ENCODE results near the gene SIK3.

The SIK3 gene

DNA sequence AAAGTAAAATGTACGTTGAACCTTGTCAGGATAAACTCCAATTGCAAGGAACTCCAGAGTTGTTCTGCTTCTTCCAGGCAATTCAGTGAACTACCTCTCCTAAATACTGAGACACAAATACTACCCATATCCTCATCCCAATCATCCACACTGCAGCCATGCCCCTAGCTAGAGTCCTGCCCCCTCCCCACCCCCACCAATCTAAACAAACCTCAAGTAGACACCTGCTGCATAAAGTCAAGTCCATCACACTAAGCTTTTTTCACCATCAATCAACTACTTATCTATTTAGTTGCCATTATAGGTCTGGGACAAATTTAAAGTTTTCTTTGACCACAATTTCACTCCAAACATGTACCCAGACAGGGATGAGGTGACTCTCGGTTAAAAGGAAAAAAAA, 167.6 kb downstream of the SIK3 start:
- no peak for DNase-seq (ENCODE audit: low read depth)

DNA sequence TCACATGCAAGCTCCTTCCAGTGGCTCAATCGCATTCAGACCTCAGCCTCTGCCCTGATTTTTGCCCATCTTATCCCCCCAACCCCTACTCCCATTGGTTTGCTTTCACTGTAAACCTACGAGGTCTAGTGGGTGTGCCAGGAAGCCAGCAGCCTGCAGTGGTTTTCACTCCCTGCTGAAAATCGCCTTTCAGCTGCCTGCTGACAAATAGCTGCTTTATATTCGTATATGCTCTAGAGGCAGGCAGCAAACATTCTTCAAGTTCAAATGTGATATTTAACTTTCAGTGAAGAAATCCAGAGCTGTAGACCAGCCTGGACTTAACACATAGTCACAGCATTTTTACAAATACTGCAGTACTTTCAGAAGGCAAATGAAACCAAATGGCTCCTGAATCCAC, 168.1 kb downstream of the SIK3 start:
- peak; percentile 55 for DNase-seq (ENCODE audit: low read depth)

- DNase-seq (ENCODE audit: low read depth), result no peak
These were observed 168.7 kb downstream of the SIK3 start for GRCh38 chr11:116929414-116930090.

DNA sequence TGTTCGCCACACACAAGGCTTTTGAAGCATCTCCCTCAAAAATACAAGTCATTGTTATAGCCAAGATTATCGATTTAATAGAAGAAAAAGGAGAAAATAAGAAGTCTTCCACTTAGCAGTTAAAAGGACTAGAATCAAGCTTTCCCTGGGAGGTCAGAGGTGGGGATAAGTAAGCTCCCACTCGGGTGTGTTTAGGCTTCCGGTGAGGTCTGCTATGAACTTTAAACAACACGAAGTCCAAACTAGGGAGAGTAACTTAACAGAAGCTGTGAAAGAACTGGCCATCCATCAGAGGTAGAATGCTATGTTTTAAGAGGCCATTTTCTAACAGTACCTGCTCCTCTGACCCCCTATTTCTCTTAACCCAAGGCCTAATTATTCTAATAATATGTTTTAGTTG, 169.4 kb downstream of the SIK3 start:
- no peak for DNase-seq (ENCODE audit: low read depth)

GRCh38 chr11:116928102-116928777, 170.0 kb downstream of the SIK3 start:
- DNase-seq (ENCODE audit: low read depth), result peak; percentile 45

- no peak for DNase-seq (ENCODE audit: low read depth)
These were observed 170.9 kb downstream of the SIK3 start for GRCh38 chr11:116927163-116927974.

- DNase-seq (ENCODE audit: low read depth), result no peak
These were observed 173.2 kb downstream of the SIK3 start for GRCh38 chr11:116925050-116925449.

- DNase-seq (ENCODE audit: low read depth), result no peak
These were observed 179.1 kb downstream of the SIK3 start for GRCh38 chr11:116918925-116919655.

- no peak for DNase-seq (ENCODE audit: low read depth)
These were observed 180.6 kb downstream of the SIK3 start for GRCh38 chr11:116917632-116918031.

DNA sequence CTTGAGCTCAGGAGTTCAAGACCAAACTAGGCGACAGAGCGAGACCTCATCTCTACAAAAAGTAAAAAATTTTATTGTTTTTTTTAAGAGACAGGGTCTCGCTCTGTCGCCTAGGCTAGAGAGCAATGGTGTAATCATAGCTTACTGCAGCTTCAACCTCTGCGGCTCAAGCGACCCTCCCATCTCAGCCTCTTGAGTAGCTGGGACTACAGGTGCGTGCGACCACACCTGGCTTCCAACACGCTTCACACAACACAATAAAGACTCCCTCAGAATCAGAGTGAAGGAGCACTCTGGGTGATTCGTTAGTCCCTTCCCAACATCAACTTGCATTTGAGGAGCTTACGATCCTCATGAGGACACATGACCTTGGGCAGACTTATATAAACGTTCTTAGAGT, 181.3 kb downstream of the SIK3 start:
- DNase-seq (ENCODE audit: low read depth), result no peak

DNA sequence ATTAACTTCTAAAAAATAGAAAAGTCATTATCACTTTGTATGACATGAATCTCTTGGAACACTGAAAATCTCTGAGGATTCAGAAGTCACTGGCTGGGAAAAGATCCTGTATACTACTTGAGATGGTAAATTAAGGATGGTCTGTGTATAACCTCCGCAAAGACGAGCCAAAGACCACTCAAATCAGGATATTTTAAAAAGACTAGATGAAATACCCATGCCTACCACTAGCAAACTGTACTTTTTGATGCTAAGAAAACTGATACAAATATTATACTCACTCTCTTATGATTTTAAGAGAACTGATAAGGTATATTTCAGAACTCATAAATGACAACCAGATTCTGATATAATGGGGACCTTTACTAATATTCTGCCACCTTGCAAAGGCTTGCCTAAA, 182.2 kb downstream of the SIK3 start:
- DNase-seq (ENCODE audit: low read depth), result no peak

DNA sequence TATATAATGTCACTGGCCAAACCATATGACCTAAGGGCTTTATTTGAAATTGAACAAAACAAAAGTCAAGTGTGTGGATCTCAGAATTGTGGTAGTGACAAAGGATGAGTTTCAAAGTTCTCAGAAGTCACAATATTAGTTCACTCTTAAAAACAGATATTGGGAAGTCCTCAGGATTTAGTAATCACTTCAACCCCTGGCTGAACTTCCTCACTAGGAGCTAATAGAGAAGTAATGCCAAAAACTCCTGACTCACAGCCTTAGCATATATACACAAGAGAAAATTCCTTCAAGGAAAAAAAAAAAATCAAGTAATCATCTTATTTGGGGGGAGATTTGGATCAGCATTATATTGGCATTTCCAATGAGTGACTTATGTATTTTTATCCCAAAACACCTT, 185.2 kb downstream of the SIK3 start:
- DNase-seq (ENCODE audit: low read depth), result peak; percentile 62

DNA sequence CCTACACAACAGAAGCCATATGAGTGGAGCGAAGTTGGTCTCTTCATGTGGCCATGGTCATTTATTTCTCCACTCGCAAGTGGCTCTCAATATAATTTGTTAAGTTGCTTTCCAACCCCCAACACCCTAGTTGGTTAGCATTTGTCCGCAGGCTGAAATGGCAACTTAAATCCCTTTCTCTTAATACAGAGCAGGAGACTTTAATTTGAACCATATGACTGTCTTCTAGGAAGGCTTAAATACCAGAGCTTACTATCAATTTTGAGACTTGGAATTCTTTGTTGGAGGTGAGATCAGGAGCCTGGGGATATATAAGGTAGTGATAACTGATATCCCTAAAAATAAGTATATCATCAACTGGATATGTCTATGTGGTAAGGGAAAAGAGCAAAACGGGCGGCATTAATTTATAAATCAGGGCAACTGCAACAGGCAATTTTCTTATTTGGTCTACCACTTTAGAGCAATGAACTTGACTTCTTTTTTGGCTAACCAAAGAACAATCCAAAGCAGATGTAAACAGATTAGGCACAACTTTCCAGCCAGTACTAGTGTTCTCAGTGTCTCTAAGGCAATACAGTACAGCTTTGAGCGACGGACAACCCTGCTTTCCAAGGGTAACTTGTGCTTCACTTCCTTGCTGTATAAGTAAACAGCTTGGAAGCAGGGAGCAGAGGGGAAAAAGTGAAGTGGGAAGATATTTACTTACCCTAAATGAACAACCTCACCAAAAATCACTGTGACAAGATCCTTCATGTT, 186.1 kb downstream of the SIK3 start:
- DNase-seq (ENCODE audit: low read depth), result no peak

- no peak for DNase-seq (ENCODE audit: low read depth)
These were observed 187.4 kb downstream of the SIK3 start for GRCh38 chr11:116910847-116911246.

GRCh38 chr11:116910378-116910777, 187.8 kb downstream of the SIK3 start:
- DNase-seq (ENCODE audit: low read depth), result peak; percentile 78

GRCh38 chr11:116909245-116909644, 189.0 kb downstream of the SIK3 start:
- no peak for DNase-seq (ENCODE audit: low read depth)

DNA sequence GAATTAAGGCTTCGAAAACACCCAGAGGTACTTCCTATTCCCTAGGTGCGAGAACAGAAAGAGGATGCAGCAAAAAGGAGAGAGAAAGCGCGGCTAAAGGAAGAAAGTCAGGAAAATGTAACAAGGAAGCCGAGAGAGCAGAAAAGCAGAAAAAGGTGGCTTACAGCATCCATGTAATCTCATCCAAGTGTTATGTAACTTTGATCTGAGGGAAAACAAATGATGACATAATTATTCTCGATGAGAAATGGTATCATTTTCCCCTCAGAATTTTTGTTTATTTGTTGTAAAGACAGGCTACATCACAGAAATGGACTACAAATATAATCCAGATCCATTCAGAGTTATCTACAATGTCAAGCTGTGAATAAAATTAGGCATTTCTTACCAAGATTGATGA, 191.7 kb downstream of the SIK3 start:
- no peak for DNase-seq (ENCODE audit: low read depth)

DNA sequence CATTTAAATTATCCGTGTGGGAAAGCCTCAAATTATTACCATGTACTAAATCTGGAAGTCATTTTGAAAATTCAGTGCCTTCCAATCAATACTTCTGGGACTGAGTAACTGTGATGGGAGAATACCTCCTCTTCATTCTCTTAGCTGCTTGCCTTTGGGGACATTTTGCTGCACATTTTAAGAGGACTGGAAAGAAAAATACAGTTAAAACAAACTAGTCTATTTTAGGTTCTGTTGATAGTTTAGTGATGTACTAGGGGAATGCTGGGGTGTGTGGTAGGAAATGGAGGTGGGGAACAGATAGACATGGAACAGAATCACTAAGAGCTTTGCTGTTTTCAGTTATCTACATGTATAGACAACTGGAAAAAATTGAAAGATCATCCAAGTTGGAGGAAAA, 195.1 kb downstream of the SIK3 start:
- no peak for DNase-seq (ENCODE audit: low read depth)

DNA sequence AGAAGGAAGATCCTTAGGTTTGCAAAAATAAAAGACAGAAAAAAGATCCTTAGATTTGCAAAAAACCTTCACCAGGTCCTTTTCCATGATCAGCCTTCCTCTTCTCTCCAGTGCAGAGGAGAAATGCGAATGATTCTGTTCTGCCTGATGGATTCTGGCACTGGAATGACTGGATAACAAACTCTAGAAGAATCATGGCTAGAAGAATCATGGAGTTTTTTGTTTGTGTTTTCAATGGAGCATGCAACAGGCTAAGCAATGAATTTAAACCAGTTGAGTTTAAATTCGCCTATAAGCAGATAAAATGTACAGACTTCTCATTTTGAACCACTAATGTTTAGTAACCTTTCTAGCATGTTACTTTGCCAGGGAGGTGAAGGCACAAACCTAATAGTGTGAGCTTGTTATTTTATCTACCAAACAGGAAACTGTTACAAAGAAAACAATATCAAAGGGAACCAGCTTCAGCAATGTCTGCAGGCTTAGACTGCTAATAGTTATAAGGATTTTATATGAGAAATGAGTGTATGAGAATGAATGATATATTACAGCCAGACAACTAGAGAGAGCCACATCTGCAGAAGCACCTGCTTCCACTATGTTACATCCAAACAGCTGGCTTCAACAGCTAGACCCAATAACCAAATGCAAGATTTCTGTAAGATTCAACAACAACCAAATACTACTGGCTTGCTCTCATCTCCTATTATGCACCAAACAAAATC, 196.1 kb downstream of the SIK3 start:
- DNase-seq (ENCODE audit: low read depth), result no peak

DNA sequence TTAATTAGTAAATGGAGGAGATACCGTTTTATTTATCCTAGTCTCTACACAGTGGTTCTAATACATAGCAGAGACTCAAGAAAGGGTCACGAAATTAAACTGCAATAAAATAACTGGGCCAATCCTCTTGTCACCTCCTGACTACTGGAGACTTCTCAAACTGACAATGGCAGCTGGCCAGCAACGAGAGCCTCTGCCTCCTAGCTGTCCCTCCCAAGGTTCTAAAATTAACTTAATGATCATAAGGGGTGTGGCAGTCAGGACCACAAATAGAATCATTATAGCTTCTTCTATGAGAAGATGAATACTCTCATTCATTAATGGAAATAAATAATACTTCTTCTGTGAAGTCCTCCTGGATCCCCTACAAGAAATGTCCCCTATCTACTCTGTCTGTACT, 197.0 kb downstream of the SIK3 start:
- DNase-seq (ENCODE audit: low read depth), result no peak

GRCh38 chr11:116896211-116896610, 202.0 kb downstream of the SIK3 start:
- no peak for DNase-seq (ENCODE audit: low read depth)
